ENCODE measurements around the gene CLPTM1.

- TF ChIP-seq HINFP (tag; conservative IDR thresholded peaks at IDR 0.05; ENCODE audit: low read depth) (no peak), KLF16 (IDR thresholded peaks at IDR 0.05) (no peak)
Measured at GRCh38 chr19:45027371-45027770, 72.2 kb downstream of the CLPTM1 start.

All from K562 (cell line).